Omental fat pad (tissue), 4 donors: Measurements from ENCODE around the gene TMEM140. TPM values are rescaled to one million over a fixed set of nuclear protein-coding genes. Genes with fewer than 3 reads are reported as not detected.
"Not testable (repeated sequence)": the region's sequence is repeated elsewhere in the genome, so short reads cannot be mapped to it uniquely, and the experiment has no call there.

ENCODE experiments used
- ATAC-seq: fragments of 150-250 bp; one replicate; pipeline ENCODE4 v1.9.1; 2016; ENCODE audit warnings: mild to moderate bottlenecking, moderate library complexity; ENCODE audit not compliant: low FRiP score
- DNase-seq: peaks from one replicate; pipeline ENCODE4 v3.0.0-alpha.2; 2019; ENCODE audit warnings: low spot score
- CTCF ChIP-seq, 3 donors: fragments of 450-650 bp; IDR thresholded peaks; one replicate each; pipeline ENCODE4 v1.5.1; 2016 to 2017; ENCODE audit warnings: antibody characterized with exemption in 3 of 3, mild to moderate bottlenecking in 3 of 3, moderate library complexity in 2 of 3
- total RNA-seq, 4 donors: library from RNA; depleted of rRNA; stranded (reverse); fragments of >200 nt; gene quantifications; one replicate each; pipeline ENCODE4 v1.1.0, GENCODE V29; 2016

The TMEM140 gene
- total RNA-seq, 4 donors from 2014 or later, result 25.9 to 106 (median 62.1) TPM

GRCh38 chr7:135208102-135208793 is 60.4 kb downstream of the TMEM140 start:
- TF ChIP-seq CTCF (IDR thresholded peaks at IDR 0.05), result no peak
- DNase-seq, result no peak
- no peak for ATAC-seq

DNA sequence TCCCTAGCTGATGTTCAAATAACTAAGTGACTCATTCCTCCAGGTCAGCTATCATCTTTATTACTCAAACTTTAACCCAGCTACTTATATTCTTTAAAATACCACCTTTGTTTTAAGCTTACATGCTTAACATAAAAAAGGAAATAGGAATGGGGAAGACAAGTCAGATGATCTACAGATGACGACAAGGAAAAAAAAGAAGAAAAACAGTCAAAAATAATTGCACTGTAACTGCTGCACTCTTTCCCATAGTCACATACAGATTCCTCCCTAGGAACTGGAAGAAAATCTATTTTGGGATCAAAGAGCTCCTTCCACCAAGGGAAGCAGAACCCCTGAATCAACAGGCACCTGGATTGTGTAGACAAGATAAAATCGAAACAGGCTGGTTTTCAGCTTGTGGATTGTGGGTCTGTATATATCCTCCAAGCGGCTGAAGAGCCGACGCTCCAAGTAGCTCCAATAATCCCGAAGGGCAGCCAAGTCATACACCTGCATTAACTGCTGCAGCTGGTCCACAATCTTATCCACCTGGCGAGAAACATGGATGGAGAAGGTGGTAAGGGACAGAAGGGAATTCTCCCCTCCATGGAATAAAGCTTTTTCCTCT is 61.5 kb downstream of the TMEM140 start:
- TF ChIP-seq CTCF (IDR thresholded peaks at IDR 0.05), result no peak
- no peak for ATAC-seq

DNA sequence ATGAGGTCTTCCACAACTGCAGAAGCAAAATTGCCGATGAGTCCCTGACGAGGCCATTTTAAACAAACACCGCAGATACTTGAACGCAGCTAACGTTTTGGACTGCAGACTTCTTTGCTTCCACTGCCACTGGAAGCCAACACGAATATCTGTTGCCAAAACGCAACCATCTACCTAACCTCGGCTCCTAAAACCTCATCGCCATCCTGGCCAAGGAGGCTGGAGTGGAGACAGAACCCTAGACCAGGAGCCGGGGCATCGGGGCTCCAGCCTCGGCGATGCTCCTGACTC is 63.0 kb downstream of the TMEM140 start:
- DNase-seq (no peak), ATAC-seq (peak; percentile 6)
- no peak for TF ChIP-seq CTCF (IDR thresholded peaks at IDR 0.05)

More for the DNA sequence above, 61.5 kb downstream of the TMEM140 start:
- DNase-seq, result no peak

- ATAC-seq (peak; percentile 98), DNase-seq (peak; percentile 77)
- no peak for TF ChIP-seq CTCF (IDR thresholded peaks at IDR 0.05)
These were observed 63.5 kb downstream of the TMEM140 start, which contains the start of gene WDR91 for GRCh38 chr7:135211179-135211945. Gene WDR91 (minus strand): TSS chr7:135211526. CDS start chr7:135211502, 24 bp downstream.

- not testable (repeated sequence) for DNase-seq
- ATAC-seq, result peak; percentile 5
These were observed 64.2 kb downstream of the TMEM140 start for GRCh38 chr7:135211946-135212685.

DNA sequence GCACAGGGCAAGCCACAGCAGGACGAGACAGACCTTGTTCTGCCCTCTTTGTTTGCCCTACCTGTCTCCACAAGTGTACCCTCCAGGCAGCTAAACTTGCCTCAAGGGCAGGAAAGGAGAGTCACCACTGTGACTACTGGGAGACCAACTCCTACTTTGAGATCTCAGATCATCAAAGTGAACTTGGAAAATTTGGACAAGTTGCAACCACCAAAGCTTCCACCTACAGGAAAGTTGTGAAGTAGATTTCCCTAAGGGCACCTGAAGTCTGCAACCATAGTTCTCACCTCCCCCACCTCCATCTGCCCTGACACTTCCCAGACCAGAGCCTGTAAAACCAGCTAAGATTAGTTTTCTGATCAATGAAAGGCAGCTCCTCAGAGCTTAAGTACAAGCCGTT is 66.0 kb downstream of the TMEM140 start:
- no peak for TF ChIP-seq CTCF (IDR thresholded peaks at IDR 0.05)
- ATAC-seq, result no peak
- no peak for DNase-seq

GRCh38 chr7:135215180-135215579 is 67.3 kb downstream of the TMEM140 start:
- ATAC-seq (no peak), DNase-seq (no peak)
- no peak for TF ChIP-seq CTCF (IDR thresholded peaks at IDR 0.05)
